SK-N-SH treated with all-trans-retinoic acid at 6 μM for 48 hours (cell line): ENCODE data around the gene NXPE1.

Source experiments
- ARNTL ChIP-seq: fragments of 450-650 bp; formaldehyde crosslinking; IDR thresholded peaks from 2 replicates; pipeline ENCODE4 v1.5.0; 2020; ENCODE audit warnings: low read depth, mild to moderate bottlenecking, moderate library complexity, borderline replicate concordance
- BACH2 ChIP-seq: fragments of 250-450 bp; sonication (Bioruptor Pico); IDR thresholded peaks from 2 replicates; pipeline ENCODE4 v1.9.0; 2021; ENCODE audit warnings: mild to moderate bottlenecking, borderline replicate concordance
- CREB5 ChIP-seq: fragments of 250-450 bp; sonication (Bioruptor Pico); IDR thresholded peaks from 2 replicates; pipeline ENCODE4 v1.5.1; 2020; ENCODE audit warnings: low read depth, mild to moderate bottlenecking, moderate library complexity
- CSRNP3 ChIP-seq: fragments of 250-450 bp; sonication (Bioruptor Pico); IDR thresholded peaks from 2 replicates; pipeline ENCODE4 v1.5.1; 2021; ENCODE audit warnings: mild to moderate bottlenecking, moderate library complexity
- ESRRG ChIP-seq: fragments of 250-450 bp; sonication (Bioruptor Pico); IDR thresholded peaks from 2 replicates; pipeline ENCODE4 v1.6.1; 2021; ENCODE audit warnings: mild to moderate bottlenecking
- PATZ1 ChIP-seq: fragments of 250-450 bp; sonication (Bioruptor Pico); IDR thresholded peaks from 2 replicates; pipeline ENCODE4 v1.8.0; 2020; ENCODE audit warnings: mild to moderate bottlenecking, moderate library complexity, borderline replicate concordance
- POU6F1 ChIP-seq: fragments of 250-450 bp; sonication (Bioruptor Pico); IDR thresholded peaks from 2 replicates; pipeline ENCODE4 v1.8.0; 2021; ENCODE audit warnings: low read depth, mild to moderate bottlenecking, moderate library complexity, borderline replicate concordance
- SNAI2 ChIP-seq: fragments of 250-450 bp; sonication (Bioruptor Pico); IDR thresholded peaks from 2 replicates; pipeline ENCODE4 v1.5.0; 2020; ENCODE audit warnings: mild to moderate bottlenecking, moderate library complexity
- TOX ChIP-seq: fragments of 250-450 bp; sonication (Bioruptor Pico); IDR thresholded peaks from 2 replicates; pipeline ENCODE4 v1.8.0; 2021; ENCODE audit warnings: mild to moderate bottlenecking, moderate library complexity, borderline replicate concordance
- ZC3H10 ChIP-seq: fragments of 250-450 bp; sonication (Bioruptor Pico); IDR thresholded peaks from 2 replicates; pipeline ENCODE4 v1.5.1; 2021; ENCODE audit warnings: mild to moderate bottlenecking, moderate library complexity
- ZFP3 ChIP-seq: fragments of 250-450 bp; sonication (Bioruptor Pico); IDR thresholded peaks from 2 replicates; pipeline ENCODE4 v1.5.0; 2020; ENCODE audit warnings: mild to moderate bottlenecking, moderate library complexity
- ZFP30 ChIP-seq: fragments of 450-650 bp; formaldehyde crosslinking; IDR thresholded peaks from 2 replicates; pipeline ENCODE4 v1.5.0; 2022; ENCODE audit warnings: mild to moderate bottlenecking, moderate library complexity
- ZNF70 ChIP-seq: fragments of 450-650 bp; formaldehyde crosslinking; IDR thresholded peaks from 2 replicates; pipeline ENCODE4 v1.5.0; 2020; ENCODE audit warnings: mild to moderate bottlenecking, moderate library complexity
- ZNF8 ChIP-seq: fragments of 450-650 bp; formaldehyde crosslinking; IDR thresholded peaks from 2 replicates; pipeline ENCODE4 v1.5.0; 2020; ENCODE audit warnings: mild to moderate bottlenecking, moderate library complexity

- TF ChIP-seq ZC3H10, result no peak
- TF ChIP-seq POU6F1, result no peak
- no peak for TF ChIP-seq CSRNP3 (CRISPR knock-in tag)
- no peak for TF ChIP-seq ZNF70 (CRISPR knock-in tag)
- no peak for TF ChIP-seq ZFP30
- no peak for TF ChIP-seq ZFP3 (CRISPR knock-in tag)
- TF ChIP-seq PATZ1, result no peak
- no peak for TF ChIP-seq BACH2 (CRISPR knock-in tag)
- no peak for TF ChIP-seq SNAI2 (CRISPR knock-in tag)
- TF ChIP-seq ZNF8 (CRISPR knock-in tag), result no peak
- TF ChIP-seq TOX, result no peak
- TF ChIP-seq CREB5 (CRISPR knock-in tag), result no peak
- TF ChIP-seq ARNTL (CRISPR knock-in tag), result no peak
- no peak for TF ChIP-seq ESRRG (CRISPR knock-in tag)
These were observed 6.0 kb downstream of the NXPE1 start for GRCh38 chr11:114553642-114554041.
